NCI-H82 treated with DMSO at 0.1 percent for 48 hours (cell line): ENCODE data around the gene RSU1.

ENCODE experiments used
- DNase-seq: peaks from one replicate; lab custom pipeline; 2025; ENCODE audit not compliant: unreplicated experiment; lab: John Stamatoyannopoulos, UW

RSU1 gene

DNA sequence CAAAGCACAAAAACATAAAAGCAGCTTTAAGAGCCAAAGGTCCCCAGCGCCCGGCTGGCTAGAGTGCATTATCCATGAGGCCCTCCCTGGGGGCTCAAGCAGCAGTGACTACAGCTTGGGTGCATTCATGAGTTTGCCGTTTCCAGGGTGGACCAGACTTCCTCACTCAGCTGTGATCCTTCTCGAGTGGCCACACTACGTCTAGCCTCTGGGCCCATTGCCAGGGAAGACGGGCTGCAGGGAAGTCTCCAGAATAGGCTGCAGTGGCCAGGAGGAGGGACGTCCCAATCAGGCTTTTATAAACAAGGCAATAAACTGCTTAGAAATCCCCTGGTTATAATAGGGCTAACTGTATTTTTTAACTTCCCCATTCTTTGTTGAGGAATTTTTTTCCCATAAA is 206.2 kb downstream of the RSU1 start:
- peak; percentile 8 for DNase-seq

DNA sequence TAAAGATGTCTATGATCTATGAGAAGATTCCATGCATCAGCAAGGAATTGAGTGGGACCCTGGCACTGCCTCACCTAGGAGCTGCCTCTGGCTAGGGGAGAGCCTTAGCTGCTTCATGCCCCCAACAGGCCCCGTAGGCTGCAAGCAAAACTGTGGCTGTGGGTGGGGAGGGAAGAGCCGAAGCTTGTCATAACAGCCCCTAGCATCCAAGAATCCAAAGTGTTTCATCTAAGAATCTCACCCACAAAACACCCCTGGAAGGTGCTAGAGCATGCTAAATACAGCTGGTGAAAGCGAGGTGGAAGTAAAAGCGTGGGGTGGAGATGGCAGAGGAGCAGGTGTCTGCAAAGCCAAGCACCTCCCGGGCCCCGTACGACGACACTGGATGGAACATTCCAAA is 208.0 kb downstream of the RSU1 start:
- DNase-seq: no peak

DNA sequence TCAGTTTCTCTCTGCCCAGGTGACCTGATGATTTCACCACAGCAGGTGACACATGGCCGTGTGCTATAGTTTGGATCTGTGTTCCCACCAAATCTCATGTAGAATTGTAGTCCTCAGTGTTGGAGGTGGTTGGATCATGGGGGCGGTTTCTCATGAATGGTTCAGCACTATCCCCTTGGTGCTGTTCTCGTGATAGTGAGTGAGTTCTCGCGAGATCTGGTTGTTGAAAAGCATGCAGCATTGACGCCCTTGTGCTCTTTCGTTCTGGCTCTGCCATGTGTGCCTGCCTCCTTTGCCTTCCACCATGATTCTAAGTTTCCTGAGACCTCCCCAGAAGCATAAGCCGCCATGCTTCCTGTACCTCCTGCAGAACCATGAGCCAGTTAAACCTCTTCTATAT is 210.3 kb downstream of the RSU1 start:
- DNase-seq: no peak

DNA sequence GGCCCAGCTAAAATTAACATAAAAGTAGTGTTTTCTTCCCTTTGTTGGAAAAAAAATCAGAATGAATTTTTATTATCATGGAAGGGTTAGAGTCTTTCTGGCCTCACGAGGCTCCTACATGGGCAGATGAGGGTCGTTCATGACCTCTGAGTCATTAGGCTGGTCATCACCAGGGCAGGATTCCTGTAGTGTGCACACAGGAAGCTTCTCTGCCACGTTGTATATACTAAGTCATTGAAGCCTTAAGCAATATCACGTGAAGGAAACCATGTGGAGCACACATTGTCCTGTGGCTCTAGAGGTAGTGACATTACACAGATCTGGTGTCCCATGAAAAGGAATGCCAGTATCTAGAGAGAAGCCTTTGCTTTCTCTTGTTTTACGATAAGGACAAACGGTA is 210.8 kb downstream of the RSU1 start:
- DNase-seq: no peak

DNA sequence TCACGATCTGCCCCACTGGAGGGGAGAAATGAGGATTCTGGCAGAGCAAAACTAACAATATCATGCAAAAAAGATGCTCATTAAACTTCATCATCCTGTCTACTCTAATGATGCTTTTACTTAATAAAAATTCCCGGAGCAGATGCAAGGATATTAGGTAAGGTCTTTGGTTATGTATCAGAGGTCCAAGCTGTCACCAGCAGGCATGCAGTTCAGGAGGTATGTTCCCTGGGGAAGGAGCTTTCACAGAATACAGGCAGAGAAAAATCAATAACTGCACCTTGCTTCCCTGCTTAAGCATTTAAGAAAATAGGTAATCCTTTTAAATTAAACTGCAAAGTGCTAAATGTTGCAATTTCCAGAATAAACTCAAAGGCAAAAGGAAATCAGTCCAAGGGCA is 213.9 kb downstream of the RSU1 start:
- DNase-seq: no peak

DNA sequence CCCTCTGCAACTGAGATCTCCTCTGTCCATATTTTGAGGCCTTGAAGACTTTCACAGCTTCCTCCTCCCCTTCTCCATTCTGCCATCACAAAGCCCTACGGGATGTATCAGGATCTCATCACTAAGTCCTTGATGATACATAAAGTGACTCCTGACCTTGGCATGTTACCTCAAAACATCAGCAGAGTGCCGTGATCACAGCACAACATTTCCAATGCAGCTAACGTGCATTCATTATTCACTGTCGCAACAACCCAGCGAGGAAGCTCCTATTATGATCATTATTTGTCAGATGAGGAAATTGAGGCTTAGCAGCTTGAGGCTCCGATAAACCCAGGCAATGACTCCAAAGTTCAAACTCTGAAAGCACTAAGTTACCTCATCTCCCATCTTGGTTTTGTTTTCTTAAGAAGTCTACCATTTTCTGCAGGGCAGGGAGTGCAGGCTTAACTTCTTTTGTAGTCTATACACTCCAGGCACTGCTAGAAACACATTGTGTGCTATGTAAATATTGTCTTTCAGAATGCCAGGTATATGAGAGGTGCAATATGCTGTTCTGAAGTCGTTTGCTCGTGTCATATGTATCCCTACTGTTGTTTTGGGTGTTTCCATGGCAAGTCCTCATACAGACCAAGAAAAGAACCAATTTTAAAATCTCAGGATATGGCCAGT is 215.0 kb downstream of the RSU1 start:
- DNase-seq: no peak

DNA sequence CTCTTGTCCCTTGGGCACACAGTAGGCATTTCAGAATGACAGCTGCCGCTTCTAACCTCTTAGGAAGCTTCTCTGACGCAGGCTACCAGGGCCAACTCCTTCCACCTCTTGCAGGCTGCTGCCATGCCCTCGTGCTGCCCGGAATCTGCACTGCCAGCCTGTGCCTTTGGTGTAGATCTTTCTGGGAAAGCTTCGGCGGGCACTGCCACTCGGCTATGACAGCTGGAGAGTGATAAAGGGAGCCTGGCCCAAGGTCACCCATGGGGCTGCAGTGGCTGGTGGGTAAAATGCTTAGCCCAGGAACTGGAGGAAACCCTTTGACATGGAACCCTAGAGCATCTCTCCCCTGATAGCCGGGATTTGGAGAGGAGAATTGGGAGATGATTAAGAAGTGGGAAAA is 217.6 kb downstream of the RSU1 start:
- DNase-seq: no peak

DNA sequence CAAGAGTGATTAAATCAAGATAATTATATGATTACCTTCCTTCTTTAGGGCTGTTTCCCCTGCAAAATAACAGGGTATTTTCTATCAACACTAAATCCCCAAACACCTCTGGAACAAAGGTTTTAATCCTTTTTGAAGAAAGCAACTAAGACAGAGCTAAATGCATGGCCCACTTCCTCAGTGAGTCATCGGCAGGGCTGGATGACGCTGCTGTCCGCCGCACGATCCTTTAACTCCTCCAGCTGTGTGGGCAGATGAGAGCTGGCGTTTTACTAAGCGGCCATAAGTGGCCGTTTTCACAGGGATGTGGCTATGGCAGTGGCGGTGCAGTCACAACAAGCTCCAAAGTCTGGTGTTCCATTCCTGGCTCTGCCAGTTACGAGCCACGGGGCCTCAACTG is 219.6 kb downstream of the RSU1 start:
- no peak for DNase-seq

DNA sequence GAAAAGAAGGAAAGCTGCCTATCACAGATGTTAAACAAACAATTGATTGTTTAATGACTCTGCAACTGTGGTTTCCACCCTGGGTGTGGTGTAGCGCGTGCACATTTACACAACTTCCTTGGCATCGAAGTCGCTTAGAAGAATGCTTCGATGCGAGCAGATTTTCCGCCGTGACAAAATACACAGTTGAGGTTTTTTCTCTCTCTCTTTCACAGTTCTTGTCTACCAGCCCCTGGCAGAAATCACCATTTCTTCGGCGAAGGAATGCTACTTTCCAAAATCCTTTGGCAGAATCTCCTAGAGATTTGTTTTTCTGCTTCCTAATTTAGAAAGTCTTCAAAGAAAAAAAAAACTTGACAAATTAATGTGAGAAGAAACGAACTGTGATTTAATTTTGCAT is 224.8 kb downstream of the RSU1 start:
- DNase-seq: no peak

DNA sequence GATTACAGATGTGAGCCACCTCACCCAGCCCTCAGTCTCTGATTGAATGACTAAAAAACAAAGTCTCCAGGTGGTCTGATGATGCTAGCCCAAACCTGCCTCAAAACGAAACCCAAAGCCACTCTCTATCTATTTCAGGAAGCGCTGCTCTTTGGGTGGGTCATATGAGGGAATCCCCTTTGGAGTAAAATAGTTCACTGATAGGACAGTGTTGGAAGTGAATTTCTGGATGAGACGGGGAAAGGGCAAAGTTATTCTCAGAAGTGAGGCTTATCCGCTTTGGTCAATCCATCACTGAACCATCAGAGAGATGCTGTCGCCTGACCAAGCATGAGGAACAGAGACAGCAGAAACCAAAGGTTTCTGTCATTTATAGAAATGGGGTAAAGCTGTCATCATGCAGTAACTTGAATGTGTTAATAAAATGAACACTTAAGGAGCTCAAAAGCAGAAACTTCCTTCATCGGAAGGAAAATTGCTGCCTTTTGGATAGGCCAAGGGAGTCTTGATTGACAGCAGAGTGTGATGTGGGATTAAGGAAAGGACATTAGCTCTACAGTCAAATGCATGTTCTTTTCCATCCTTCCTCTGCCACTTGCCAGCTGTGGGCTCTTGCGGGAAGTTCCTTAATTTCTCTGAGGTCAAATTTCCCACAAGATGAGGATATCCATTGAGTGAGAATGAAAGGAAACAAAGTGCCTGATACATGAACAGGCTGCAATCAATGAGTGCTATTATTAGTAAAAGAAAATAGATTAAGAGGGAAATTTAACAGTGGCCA is 230.7 kb downstream of the RSU1 start:
- DNase-seq: no peak

DNA sequence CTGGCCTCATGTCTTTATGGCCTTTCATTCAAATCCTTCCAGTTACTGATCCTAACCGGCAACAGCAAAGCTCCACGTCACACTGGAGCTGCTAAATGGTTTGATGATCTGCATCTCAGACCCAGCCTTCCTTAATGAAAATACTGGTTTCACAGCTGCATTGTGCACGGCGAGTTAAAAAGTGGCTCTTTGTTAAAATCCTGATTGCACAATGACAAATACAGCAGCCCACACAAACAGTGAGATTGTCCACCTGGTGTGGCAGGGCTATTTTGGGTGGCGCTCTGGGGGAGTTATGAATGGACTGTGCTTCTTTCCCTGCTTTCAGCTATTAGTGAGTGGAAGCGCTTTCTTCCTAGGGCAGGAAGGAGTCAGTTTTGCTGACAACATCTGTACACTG is 232.1 kb downstream of the RSU1 start:
- no peak for DNase-seq

DNA sequence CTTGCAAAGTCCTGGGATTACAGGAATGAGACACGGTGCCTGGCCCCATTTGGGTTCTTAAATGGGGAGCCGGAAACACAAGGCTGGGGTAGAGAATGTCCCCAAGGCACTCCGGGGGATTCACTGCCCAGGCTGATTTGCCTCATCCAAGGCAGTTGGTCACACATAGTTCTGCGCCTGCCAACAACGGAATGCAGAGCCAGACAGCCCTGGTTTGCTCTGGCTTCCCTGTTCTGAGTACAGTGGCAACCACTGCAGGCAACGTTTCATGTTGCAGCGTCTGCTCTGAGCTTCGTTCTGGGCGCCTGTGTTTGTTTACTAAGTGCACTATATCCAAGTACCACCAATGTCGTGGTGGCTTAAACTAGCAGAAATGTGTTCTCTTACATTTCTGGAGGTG is 233.8 kb downstream of the RSU1 start:
- DNase-seq: no peak

DNA sequence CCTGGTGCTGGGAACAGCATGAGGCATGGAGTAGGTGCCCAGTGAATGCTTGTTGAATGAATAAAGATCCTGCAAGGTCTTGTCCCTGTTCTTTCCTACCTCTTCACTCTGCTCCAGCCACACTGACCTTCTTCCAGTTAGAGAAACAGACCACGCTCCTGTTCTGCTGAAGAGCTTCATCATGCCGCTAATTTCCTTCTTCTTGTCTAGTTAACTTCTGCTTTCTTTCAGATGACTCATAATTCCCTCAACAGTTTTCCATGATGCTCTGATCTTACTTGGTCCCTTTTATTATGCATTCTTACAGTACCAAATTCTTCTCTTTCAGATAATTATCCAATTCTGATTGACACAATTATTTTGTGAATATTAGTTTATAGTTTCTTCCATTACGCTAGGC is 236.0 kb downstream of the RSU1 start:
- DNase-seq: no peak

DNA sequence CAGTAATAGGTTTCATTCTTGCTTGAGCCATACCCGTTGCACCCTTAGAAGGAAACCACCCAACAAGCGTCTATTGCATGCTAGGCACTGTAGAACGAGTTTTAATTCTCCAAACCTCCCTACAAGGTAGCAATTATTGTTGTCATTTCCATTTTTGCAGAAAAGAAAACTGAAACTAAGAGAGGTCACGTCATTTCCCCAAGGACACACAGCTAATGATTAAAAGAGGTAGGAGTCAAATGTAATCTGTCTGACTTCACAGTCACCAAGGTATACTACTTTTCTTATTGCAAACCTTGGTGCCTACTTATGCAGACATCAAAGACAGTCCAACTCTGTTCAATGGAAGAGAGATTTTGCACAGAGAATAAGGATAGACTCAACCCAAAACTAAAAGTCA is 246.5 kb downstream of the RSU1 start:
- DNase-seq: no peak

DNA sequence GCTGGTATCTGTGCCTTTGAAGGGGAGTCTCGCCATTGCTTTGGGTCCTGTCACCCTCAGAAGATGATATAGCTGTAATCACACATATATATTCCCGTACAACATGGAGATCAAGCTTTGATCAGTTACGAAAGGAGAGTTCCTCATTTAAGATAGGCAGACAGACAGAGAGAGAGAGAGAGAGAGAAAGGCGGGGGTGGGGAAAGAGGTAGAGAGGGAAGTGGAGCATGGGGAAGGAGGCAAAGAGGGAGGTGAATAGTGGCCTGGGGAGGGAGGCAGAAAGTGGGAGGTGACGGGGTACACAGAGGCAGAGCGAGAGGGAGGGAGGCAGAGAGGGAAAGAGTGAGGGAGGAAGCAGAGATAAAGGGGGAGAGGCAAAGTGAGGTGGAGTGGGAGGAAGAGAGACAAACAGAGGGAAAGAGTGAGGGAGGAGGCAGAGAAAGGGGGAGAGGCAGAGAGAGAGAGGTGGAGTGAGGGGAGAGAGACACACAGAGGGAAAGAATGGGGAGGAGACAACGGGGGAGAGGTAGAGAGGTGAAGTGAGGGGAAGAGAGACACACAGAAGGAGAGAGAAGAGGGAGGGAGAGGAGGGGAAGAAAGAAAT is 250.9 kb downstream of the RSU1 start:
- no peak for DNase-seq

DNA sequence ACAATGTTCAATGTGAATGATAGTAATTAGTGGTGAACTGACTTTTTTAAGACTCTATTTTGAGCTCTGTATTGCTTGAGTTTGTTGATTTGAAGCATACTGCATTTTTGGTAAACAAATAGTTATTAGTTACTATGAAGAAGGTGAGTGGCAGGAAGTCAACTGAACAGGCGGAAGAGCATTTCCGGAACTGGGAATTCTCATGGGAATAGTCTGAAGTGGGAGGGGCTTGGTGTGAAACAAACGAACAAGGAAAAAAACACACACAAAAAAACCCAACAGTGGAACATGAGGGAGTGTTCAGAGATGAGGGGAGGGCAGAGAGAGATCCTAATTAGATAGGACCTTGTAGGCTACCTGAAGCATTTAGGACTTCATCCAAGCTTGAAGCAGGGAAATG is 251.6 kb downstream of the RSU1 start:
- DNase-seq: no peak

DNA sequence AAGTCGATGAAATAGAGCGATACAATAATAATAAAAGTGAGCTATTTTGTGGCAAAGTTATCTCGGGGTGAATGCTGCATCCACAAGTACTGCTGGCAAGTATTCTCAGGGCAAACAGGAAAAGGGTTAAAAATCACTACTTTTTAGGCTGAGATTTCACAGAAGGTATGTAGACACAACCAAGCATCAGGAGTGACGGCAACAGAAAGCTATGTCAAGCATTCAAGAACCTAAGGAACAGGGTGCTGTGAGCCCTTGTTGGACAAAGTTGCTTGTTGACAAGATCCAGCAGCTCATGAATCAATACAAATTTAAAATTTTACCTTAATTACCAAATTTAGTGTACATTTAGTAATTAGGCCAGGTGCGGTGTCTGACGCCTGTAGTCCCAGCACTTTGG is 254.3 kb downstream of the RSU1 start:
- no peak for DNase-seq

DNA sequence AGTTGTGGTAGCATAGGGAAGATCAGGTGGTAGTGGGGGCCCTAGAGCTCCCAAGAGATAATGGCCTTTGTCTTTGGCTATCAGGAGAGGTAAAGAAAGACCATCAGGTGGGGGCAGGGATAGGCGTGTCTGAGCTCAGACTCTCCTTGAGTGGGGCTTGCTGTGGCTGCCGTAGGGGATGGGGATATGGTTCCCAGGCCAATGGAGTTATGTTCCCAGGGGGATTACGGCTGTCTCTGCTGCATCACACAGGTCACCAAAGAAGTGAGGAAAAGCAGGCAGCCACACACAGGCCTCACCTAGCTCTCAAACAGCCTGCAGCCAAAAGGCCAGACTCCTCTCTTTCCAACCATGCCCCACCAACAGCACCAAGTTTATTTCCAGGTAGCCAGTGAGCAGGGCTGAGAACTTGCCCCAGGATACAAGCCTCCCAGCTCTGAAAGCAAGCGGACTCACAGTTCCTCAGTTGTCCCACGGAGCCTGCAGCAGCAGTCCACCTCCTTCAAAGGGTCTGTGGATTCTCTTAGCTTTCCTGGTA is 257.9 kb downstream of the RSU1 start:
- no peak for DNase-seq

DNA sequence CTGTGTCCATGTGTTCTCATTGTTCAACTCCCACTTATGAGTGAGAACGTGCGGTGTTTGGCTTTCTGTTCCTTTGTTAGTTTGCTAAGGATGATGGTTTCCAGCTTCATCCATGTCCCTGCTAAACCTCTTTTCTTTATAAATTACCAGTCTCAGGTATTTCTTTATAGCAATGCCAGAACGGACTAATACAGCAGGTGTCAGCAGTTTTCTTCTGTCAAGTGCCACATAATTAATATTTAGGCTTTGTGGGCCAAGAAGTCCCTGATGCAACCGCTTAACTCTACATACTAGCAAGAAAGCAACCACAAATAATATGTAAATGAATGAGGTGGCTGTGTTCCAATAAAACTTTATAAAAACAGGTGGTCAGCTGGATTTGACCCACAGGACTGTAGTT is 269.3 kb downstream of the RSU1 start:
- DNase-seq: no peak

DNA sequence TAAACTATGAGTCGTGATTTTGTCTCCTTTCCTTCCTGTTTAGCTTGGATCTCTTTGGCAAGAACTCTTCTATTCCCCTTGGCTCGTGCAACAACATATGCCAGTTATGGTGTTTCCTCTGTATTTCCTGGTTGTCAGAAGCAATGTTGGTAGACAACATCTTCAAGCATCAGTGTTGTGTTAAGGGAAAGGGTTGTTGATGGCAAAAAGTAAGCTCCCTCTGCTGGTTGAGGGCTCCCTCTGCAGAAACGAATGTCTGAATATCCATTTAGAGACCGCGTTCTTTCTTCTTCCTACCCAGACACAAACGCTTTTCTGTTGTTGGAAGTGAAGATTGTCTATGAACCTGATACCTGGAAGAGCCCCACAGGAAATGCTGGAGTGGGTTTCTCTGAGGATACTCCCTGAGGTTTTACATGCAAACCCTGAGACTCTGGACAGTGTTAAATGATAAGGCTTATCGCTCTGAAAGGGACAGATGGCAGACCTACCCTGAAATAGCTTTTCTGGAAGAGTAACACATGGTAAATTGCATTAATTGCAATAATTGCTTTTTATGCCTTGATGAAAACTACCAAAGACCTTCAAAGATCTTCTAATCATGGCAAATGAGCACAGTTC is 272.0 kb downstream of the RSU1 start:
- DNase-seq: peak; percentile 88

DNA sequence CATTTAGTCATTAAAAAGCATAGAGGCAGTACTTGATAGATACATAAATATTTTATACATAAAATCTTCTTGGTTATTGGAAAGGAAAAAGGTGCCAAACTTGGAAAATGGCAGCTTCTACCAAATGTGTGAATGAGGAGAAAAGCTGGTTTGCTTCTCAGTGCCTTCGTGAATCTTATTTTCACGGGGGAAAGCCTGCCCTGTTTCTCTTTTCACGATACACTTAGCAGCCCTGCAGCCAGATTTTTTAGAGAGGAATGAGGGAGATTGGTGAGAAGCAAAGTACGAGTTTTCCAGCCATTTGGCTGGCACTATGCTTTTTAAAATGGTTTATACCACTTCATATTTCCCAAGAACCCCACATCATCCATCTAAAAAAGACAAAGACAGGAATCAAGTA is 272.6 kb downstream of the RSU1 start:
- no peak for DNase-seq

DNA sequence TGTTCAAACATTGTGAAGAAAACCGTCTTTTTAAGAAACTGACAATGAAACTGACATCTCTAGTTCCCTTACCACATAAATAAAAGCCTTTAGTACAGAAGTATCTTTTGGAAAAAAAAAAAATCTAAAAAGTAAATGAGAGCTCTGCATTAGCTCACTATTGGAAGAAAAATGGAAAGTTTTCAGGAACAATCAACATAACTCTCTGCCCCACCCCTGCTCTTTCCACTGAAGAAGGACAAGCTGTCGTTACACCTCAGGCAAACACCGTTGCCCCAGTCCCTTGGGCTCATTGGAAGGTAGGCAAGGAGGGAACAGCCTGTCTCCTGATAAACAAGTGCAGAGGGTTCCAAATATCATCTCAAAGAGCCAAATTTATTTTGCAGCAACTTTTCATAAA is 273.1 kb downstream of the RSU1 start:
- DNase-seq: no peak
